ENCODE measurements around the gene OLFM4. TPM values are rescaled to one million over a fixed set of nuclear protein-coding genes. Genes with fewer than 3 reads are reported as not detected.

OLFM4 gene
- total RNA-seq, 2 experiments from 2014 or later, result not detected

- ChIA-PET POLR2A (no interaction called here), CTCF (no interaction called here)
- no peak for TF ChIP-seq CTCF (IDR thresholded peaks at IDR 0.05)
- no peak for ATAC-seq (ENCODE audit: poor library complexity)
- Mint-ChIP-seq H3K4me3 (no peak overlapping the region), H3K9me3 (no peaks in the 10 kb centered on the region), H3K27ac (no peak overlapping the region), H3K36me3 (ENCODE audit: low read depth) (no peaks in the 10 kb centered on the region), H3K27me3 (no peaks in the 10 kb centered on the region), H3K4me1 (ENCODE audit: low read depth) (no peaks in the 10 kb centered on the region)
- intact Hi-C loops (cut with DNase I, micrococcal nuclease), result no loop called here
- Histone ChIP-seq H3K27me3 (ENCODE audit: control insufficient read depth in 1 of 2, insufficient read depth in 2 of 2, low read length in 2 of 2) (peaks cover 0 to 3% of the 10 kb centered on the region in 2 experiments), H3K36me3 (ENCODE audit: insufficient read depth, low read length) (no peaks in the 10 kb centered on the region), H3K4me3 (ENCODE audit: low read length) (no peak overlapping the region), H3K27ac (ENCODE audit: low read depth in 1 of 2, low read length in 2 of 2) (no peak overlapping the region), H3K4me1 (ENCODE audit: insufficient read depth, low read length) (no peaks in the 10 kb centered on the region), H3K9me3 (ENCODE audit: control insufficient read depth in 1 of 2, insufficient read depth in 1 of 2, low read length in 2 of 2) (no peaks in the 10 kb centered on the region)
- DNase-seq, result no peak
Measured at GRCh38 chr13:53054569-53054968, 26.0 kb downstream of the OLFM4 start.

GRCh38 chr13:53058065-53058679 is 29.6 kb downstream of the OLFM4 start:
- H3K27ac ChIP-seq (ENCODE audit: low read depth in 1 of 2, low read length in 2 of 2), result no peak overlapping the region
- H3K27me3 ChIP-seq (ENCODE audit: control insufficient read depth in 1 of 2, insufficient read depth in 2 of 2, low read length in 2 of 2), result peaks cover 0 to 3% of the 10 kb centered on the region in 2 experiments
- no peak for ATAC-seq (ENCODE audit: poor library complexity)
- CTCF ChIA-PET, result no interaction called here
- no peak for TF ChIP-seq CTCF (IDR thresholded peaks at IDR 0.05)
- no peak overlapping the region for H3K4me3 ChIP-seq (ENCODE audit: low read length)
- no peaks in the 10 kb centered on the region for H3K36me3 ChIP-seq (ENCODE audit: insufficient read depth, low read length)
- DNase-seq, result no peak
- Mint-ChIP-seq H3K4me1 (ENCODE audit: low read depth) (no peaks in the 10 kb centered on the region), H3K9me3 (no peaks in the 10 kb centered on the region), H3K27me3 (peaks cover 8% of the 10 kb centered on the region), H3K27ac (no peak overlapping the region), H3K36me3 (ENCODE audit: low read depth) (no peaks in the 10 kb centered on the region), H3K4me3 (no peak overlapping the region)
- intact Hi-C loops (cut with DNase I, micrococcal nuclease), result no loop called here
- H3K9me3 ChIP-seq (ENCODE audit: control insufficient read depth in 1 of 2, insufficient read depth in 1 of 2, low read length in 2 of 2), result no peaks in the 10 kb centered on the region
- POLR2A ChIA-PET, result no interaction called here
- no peaks in the 10 kb centered on the region for H3K4me1 ChIP-seq (ENCODE audit: insufficient read depth, low read length)

- Mint-ChIP-seq H3K27me3 (peaks cover 8% of the 10 kb centered on the region), H3K9me3 (no peaks in the 10 kb centered on the region), H3K36me3 (ENCODE audit: low read depth) (no peaks in the 10 kb centered on the region), H3K4me1 (ENCODE audit: low read depth) (no peaks in the 10 kb centered on the region), H3K4me3 (no peak overlapping the region), H3K27ac (no peak overlapping the region)
- intact Hi-C loops (cut with DNase I, micrococcal nuclease), result no loop called here
- no peak for DNase-seq
- H3K4me1 ChIP-seq (ENCODE audit: insufficient read depth, low read length), result no peaks in the 10 kb centered on the region
- H3K4me3 ChIP-seq (ENCODE audit: low read length), result no peak overlapping the region
- CTCF ChIA-PET, result no interaction called here
- H3K27me3 ChIP-seq (ENCODE audit: control insufficient read depth in 1 of 2, insufficient read depth in 2 of 2, low read length in 2 of 2), result no peaks in the 10 kb centered on the region
- POLR2A ChIA-PET, result no interaction called here
- H3K9me3 ChIP-seq (ENCODE audit: control insufficient read depth in 1 of 2, insufficient read depth in 1 of 2, low read length in 2 of 2), result no peaks in the 10 kb centered on the region
- H3K27ac ChIP-seq (ENCODE audit: low read depth in 1 of 2, low read length in 2 of 2), result no peak overlapping the region
- TF ChIP-seq CTCF (IDR thresholded peaks at IDR 0.05), result no peak
- no peak for ATAC-seq (ENCODE audit: poor library complexity)
- no peaks in the 10 kb centered on the region for H3K36me3 ChIP-seq (ENCODE audit: insufficient read depth, low read length)
Measured at GRCh38 chr13:53060840-53061490, 32.4 kb downstream of the OLFM4 start.

All from CD4-positive, alpha-beta T cell (primary cell).